HG03457 (cell line): ENCODE measurements around the gene KRT72.

ENCODE experiments used
- ATAC-seq: cut with Tn5 transposase; IDR thresholded peaks from one replicate; pipeline ENCODE4 v1.9.1; 2021; ENCODE audit warnings: moderate number of reproducible peaks; ENCODE audit not compliant: unreplicated experiment

The KRT72 gene

DNA sequence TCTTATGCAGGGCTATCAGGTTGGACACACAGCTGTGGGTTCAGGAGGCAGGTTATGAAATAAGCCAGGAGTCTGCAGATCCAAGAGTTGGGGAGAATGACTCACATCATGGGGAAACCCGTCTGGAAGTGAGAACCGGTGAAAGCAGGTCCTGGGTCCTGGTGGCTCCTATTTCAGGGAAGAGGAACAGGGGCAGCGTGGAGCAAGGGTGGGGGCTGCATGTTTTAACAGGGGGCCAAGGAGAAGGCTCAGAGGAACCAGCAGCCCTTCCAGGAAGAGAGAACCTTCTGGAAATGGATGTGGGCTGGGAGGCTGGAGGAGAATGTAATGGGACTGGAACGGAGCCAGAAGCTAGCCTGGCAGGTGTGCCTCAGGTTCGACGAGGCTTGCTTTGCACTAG lies 19.8 kb downstream of the KRT72 start:
- ATAC-seq: no peak

DNA sequence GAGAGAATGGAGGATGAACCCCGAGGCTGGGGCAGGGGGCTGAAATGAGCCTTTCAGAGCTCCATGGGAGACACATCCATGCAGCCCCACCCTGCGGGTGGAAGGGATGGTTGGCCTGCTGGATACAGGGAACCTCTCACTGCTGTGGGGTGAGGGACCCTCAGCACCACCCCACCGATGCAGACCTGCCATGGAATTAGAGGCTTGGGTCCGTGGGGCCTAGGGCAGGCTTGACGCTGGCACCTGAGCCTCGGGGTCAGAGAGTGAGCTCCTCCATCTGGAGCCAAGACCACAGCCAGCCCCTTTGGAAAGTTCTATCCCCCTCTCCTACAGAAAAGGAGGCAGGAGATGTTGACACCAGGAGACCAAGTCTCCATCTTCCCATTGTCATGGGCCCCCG lies 20.2 kb downstream of the KRT72 start:
- ATAC-seq: no peak

DNA sequence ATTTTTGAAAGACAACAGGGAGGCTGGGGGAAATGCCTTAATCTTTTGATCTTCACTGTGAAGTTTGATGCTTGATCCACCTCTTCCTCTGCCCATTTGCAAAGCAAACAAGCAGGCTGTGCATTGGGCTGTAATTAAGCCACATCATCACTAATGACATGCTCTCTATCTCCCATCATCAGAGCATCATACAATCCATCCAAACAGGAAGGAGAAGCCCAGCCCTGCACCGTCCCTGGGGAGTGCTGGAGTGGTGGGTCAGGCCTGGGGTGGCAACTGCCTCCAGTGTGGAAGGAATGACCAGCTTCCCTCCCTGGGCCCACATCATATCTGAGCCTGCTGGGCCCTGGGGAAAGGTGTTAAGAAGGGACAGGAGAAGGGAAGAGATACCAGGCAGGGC lies 20.8 kb downstream of the KRT72 start:
- ATAC-seq: no peak

DNA sequence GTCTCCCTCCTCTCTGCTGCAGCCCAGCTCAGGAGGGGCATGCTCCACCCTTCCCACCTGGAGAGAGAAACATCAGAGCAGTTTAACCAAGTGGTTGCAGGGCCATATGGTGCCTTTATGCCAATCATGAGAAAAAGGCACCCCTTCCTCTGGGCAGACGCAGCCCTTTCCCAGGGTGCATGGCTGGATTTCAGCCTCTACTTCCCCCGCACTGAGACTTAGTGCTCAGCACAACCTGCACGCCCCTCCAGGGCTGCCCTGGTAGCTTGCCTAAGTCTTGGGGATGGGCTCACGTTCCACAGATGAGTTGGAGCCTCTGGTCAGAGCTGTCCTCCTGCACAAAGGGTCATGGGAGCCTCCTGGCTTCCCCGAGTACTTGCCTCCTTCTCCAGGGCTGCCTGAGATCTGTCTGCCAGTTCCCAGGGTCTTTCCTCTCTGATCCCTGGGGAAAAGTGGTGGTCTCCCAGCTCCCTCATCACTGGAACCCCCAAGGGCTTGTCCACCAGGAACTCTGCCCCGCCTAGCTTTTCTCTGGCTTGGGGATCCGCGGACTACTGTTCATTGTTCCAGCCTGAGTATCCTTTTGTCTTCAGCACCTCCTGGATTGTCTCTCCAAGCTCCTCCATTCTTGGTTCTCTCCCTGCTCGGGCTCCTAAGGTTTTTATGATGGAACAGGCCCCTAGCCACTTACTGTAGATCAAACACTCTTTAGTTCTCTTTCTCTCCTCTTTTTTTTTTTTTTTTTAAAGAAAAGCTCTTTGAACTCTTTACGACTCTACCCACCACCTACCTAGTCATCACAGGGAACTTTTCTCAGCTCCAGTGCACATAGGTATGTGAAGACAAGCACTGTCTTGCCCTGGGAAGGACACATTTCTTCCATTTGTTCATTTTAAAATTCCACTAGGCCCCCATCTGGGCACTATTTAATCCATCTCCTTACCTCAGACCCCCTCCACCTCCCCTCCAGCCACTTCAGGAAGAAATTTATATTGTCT lies 21.5 kb downstream of the KRT72 start:
- ATAC-seq: no peak

DNA sequence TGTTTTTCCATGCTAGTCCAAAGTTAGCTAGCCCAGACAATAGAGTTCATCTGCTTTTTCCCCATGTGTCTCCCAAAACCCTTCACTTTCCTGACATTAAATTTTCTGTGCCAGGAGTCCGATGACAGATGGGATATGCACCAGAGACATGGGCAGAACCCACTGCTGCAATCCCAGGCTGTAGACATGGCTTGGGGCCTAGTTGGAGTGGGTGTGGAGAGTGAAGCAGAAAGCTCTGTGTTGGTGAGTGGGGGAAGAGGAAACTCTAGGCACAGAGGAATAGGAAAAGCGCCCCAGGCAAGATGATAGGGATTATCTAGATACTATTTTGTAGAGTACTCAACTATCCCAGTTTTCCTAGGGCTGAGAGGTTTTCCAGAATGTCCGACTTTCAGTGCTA lies 22.8 kb downstream of the KRT72 start:
- no peak for ATAC-seq

DNA sequence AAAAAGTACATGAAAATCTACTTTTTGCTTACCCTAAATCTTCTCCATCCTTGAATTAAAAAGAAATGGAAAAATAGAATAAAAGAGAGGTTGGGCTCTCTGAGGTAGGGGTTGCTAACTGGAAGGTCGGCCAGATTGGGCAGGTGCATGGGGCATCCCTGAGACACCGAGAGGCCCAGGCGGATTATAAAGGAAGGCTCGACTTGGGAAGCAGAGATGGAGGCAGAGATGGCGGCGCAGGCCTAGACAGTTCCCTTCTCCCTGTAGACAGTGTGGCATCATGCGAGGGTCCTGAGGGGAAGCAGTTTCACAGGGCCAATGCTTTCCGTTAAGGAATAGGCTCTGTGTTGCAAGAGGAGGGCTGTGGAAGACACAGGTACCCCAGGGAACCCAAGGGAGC lies 23.9 kb downstream of the KRT72 start:
- ATAC-seq: no peak

DNA sequence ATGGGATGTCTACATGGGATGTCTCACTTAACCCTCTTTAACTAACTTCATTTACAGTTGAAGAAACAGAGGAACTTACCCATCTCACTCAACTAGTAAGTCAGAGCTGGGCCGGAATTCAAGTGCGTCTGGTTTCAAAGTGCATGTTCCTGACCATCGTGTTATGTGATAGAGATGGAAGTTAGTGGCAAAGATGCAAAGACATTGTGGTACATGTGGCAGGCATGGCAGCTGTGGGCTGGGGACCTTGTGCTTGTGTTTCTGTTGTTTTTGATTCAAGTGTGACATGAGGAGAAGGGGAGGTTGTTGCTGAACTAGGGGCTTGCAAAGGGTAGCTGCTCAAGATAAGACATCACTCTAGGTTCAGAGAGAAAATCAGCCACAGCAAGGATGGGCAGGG lies 25.3 kb downstream of the KRT72 start:
- no peak for ATAC-seq

DNA sequence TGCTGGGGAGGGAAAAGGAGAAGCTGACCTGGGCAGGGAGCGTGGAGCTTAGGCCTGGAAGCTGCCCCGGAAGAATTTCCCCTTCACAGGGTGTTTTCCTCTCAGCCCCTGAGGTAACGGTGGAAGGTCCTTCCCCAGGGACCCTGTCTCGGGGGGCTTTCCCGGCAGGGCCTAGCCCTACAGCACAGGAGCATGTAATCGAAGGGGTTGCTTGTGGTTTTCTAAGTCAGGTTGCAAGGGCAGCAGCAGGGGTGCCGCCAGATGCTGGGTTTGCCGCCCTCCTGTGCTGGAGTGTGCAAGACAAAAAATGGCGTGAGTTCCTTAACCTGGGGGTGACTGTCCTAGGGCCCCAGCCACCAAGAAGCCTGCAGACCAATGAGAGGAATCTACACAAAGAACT lies 26.0 kb downstream of the KRT72 start:
- ATAC-seq: no peak

DNA sequence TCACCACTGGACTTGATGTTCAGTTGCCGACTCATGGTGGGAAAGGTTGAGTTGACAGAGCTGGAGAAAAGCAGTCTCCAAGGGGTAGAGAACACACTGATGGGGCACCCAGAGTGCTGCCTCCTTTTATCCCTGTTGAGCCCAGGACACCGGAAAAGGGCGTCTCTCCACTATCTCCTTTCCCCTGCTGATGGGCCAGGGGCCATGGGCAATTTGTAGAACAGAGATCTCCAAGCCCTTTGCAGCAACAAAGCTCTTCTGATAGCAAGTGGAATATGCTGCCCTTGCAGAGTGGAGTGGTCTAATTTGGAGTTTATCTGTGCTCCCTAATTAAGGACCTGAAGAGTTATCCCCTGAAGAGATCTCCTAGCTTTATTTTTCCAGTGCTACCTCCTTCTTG lies 27.5 kb downstream of the KRT72 start, which contains the start of gene KRT74:
Gene KRT74 (minus strand): TSS at position 101 of the 400 bp plus-strand sequence. CDS start 66 bp downstream, at position 35.
- ATAC-seq: no peak

DNA sequence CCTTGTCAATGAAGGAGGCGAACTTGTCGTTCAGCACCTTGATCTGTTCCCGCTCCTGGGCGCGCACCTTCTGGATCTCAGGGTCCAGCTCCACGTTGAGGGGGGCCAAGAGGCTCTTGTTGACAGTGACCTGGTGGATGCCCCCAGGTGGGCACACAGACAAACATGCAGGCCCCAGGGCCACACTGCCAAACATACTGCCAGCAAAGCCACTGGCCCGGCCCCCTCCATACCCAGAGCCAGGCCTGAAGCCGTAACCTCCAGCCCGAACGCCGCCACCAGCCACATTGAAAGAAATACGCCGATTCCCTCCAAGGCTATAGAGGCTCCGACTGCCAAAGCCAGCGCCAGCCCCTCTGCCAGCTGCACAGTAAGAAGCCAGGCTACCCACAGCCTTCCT lies 28.0 kb downstream of the KRT72 start:
- no peak for ATAC-seq

DNA sequence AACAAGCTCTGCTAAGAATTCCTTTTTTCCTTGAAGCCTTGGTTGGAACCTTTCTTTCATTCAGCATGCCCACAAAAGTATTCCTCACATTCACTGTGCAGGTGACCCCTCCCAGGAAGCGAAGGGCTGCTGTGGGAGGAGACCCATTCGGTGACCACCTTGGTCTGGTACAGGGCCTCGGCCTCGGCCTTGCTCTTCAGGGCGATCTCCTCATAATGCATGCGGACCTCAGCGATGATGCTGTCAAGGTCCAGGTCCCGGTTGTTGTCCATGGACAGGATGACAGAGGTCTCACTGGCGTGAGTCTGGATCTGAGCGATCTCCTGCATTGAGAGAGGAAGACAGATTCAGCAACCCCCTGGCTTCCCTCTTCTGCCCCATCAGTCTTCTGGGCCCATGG lies 30.8 kb downstream of the KRT72 start:
- no peak for ATAC-seq

DNA sequence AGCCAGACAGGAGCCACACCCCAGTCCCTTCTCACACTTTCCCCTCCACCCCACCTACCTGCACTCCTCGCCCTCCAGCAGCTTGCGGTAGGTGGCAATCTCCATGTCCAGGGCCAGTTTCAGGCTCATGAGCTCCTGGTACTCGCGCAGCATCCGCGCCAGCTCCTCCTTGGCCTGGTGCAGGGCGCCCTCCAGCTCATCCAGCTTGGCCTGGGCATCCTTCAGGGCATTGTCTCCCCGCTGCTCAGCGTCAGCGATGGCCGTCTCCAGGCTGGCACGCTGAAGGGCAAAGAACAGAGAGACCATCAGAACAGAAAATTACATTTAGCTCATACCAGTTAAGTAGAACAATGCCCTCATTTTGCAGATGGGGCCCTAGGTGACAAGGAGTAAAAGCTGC lies 33.2 kb downstream of the KRT72 start:
- ATAC-seq: no peak

DNA sequence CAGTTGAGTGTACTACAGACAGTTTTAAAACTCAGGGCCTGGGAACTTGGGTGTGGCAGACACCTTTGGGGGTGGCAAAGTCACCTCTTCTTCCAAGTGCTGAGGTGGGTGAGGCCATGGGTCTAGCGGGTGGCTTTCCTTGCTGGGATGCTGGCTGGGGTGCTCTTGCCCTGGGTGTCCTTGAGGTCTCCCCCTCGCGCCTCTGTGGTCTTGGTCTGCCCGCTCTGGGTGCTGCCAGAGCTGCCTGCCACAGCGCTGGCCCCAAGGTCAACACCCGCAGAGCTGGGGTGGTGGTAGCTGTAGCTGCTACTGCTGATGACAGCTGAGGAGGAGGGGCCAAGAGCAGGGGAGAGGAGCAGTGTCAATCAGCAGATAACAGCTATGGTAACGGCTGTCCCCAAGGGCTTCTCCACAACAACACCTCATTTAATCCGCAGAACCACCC lies 34.4 kb downstream of the KRT72 start:
- no peak for ATAC-seq

DNA sequence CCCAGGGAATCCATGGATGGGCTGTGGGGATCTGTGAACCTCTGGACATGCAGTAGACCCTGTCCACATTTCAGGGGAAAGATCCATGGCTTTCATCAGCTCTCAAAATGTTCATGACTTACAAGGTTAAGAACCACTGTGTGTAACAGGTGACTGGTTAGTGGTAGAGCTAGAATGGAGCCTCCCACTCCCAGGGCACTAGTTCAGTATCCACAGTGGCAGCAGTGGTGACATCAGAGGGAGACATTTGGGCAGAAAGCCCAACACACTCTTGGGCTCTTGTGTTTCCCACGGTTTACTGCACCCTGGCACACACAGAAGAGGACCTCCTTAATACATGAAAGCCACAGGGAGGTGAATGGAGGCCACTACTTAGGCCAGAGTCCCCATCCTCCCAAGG lies 36.7 kb downstream of the KRT72 start:
- no peak for ATAC-seq

DNA sequence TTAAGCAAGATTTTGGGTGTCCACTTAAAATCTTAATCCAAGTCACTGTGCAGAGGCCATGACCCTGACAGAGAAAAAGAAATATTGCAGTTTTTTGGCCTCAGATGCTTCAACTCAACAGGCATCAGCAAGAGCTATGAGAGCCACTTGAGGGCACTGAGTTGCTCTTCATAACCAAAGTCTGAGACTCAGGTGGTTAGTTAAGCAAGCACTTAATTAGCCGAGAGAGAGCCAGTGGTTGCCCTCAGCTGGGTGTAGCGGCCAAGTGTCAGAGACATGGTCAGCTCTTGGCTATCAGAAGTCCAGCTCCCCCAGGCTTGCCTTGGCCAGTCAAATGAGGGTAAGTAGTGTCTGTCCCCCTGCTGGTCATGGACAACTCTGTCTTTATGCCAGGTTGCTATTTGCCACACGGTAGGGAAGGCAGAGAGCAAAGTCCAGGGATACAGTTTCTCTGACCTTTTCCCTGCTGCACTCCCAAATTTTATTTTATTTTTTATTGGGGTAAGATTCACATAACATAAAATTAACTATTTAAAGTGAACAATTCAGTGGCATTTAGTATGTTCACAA lies 39.3 kb downstream of the KRT72 start:
- ATAC-seq: no peak

DNA sequence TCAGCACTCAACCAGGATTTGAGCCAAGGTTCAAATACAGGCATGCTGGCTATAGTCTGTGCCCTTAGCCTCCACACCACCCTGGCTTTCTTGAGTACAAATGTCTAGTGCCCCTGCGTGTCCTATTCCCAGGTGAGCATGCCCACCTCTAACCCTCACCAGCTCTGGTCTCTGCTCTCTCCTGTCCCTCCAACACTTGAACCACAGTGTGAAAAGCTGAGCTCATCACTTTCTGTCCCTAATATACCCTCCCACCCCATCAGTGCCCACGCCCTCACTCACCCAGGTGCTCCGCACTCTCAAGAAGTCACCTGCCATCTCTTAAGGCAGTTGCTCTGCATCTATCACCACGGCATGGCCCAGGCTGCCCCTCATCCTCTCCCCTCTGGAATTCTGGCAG lies 41.3 kb downstream of the KRT72 start:
- no peak for ATAC-seq

DNA sequence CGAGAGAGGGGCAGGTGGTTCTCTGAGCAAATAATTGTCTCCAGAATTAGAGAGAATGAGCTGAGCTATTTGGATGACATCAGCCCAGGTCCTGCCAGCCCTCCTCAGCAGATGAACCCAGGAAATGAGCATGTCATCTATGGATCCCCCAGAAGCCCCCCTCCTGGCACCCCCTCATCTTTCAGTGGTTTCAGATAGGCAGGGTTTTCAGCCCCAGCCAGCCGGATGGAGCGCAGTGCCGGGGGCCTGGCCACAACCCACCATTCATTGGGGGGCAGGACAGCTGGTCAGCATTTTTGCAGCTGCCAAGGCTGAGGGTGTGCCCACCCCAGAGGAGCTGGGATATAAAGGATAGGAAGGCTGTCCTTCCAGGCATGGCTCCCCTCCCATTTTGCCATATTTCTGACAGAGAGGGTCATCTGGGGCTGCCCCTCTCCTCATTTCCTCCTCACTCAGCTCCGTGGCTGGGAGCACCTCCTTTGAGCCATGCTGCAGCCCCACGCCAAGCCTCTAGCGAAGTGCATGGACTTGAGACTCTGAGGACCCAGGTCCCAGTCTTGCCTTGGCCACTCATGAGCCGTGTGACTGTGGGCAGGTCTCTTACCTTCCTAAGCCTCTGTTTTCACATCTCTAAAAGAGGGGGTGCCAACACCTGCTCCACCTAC lies 42.4 kb downstream of the KRT72 start:
- no peak for ATAC-seq

DNA sequence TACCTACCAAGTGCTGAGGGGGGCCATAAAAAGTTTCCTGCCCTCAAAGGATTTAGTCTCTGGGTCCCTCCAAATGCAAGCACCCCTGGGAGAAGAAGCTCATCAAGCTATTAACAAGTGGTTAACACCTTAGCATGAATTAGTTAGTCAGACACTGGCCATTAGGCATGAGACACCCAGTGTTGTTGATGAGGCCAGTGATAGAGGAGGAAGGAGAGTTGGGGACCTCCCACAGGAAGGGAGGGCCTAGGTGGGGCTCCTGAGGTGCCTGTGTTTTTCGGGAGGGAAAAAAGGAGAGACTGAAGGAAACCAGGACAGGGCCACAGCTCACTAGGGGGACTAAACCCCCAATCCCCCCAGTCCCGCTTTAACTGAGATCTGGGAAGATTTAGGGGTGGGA lies 43.8 kb downstream of the KRT72 start:
- ATAC-seq: no peak

DNA sequence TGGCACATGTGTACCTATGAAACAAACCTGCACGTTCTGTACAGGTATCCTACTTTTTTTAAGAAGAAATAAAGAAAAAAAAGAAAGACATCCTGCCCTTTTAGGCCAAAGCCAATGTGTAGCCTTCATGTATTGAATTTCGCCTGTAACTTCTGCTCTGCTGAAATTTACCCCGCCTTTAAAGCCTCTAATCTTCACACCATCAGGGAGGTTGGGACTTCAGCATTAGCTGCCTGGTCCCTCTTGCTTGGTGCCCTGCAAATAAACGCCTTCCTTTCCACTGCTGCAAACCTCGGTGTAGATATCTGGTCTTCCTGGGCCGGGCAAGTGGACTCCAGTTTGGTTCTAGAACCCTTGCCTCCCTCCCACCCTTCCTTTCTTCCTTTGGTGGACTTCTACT lies 45.7 kb downstream of the KRT72 start:
- no peak for ATAC-seq

DNA sequence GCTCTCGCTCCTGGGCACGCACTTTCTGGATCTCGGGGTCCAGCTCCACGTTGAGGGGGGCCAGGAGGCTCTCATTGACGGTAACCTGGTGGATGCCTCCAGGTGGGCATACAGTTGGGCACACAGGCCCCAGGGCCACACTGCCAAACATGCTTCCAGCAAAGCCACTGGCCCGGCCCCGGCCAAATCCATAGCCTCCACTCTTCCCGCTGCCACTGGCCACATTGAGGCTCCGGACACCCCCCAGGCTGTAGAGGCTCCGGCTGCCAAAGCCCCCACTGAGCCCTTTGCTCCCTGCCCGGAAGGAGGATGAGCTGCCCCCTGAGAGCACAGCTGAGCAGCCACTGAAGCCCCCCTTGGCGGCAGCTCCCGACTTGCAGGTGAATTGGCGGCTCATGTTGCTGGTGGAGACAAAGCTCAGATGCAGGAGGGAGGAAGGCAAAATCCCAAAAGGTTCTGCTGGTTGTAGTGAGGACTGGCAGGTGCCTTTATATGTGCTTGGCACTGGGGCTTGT lies 48.5 kb downstream of the KRT72 start, which contains the start of gene KRT71:
Gene KRT71 (minus strand): TSS at position 465 of the 515 bp plus-strand sequence. CDS start 68 bp downstream, at position 397.
- ATAC-seq: no peak

DNA sequence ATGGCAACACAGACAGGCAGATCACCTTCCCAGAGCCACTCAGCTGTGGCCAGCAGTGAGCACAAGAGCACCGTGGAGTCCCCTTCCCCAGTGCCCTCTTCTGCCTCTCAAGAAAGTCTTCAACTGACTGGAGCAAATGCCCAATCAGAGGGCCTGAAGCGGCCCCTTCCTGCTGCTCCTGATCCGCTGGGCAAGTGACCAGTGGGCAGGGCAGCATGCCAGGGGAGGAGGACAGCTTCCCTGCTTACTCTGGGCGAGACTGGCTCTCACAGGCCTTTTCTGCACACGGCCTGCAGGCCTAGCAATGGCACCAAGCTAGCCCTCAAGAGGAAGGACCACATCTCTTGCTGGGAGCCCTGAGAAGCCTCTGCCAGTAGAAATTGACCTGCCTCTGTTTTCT lies 49.2 kb downstream of the KRT72 start:
- no peak for ATAC-seq
